PC-9 (cell line): ENCODE data around the gene RHOD. TPM values are rescaled to one million over a fixed set of nuclear protein-coding genes. Genes with fewer than 3 reads are reported as not detected.
A peak's percentile ranks its signal among the peaks of the same experiment; 100 is the strongest.

ENCODE experiments used
- BruUV-seq: library from RNA; stranded (reverse); fragments of 400-500 nt; replicated peaks from 2 replicates; lab custom pipeline; 2021; lab: Mats Ljungman, UMichigan
- CTCF ChIA-PET: fragments of 300-600 bp; sonication (Branson Sonifier 250); formaldehyde crosslinking; loops from one replicate; lab custom pipeline; 2022; ENCODE audit warnings: antibody characterized with exemption; lab: Charles Lee
- POLR2A ChIA-PET: fragments of 300-600 bp; sonication (Branson Sonifier 250); formaldehyde crosslinking; loops from one replicate; lab custom pipeline; 2022; ENCODE audit warnings: antibody characterized with exemption; ENCODE audit not compliant: unreplicated experiment; lab: Charles Lee
- DNase-seq, 2 experiments: peaks; one replicate each; pipeline versions ENCODE4 v3.0.0 to v3.0.0-alpha.2; 2015 to 2022; ENCODE audit warnings: mixed read lengths in 1 of 2
- H2AFZ ChIP-seq: fragments of 200-600 bp; sonication (generic); 2 replicates; pipeline ENCODE4 v1.8.1; 2017; ENCODE audit warnings: antibody characterized with exemption
- H3F3A ChIP-seq: fragments of 200-600 bp; sonication (generic); 2 replicates; pipeline ENCODE4 v1.8.1; 2017; ENCODE audit warnings: antibody characterized with exemption, mild to moderate bottlenecking, low read depth; ENCODE audit not compliant: insufficient read depth
- H3K27ac ChIP-seq: fragments of 200-600 bp; sonication (generic); 2 replicates; pipeline ENCODE4 v1.6.1; 2016; ENCODE audit warnings: mixed run types
- H3K27me3 ChIP-seq: fragments of 200-600 bp; sonication (generic); 2 replicates; pipeline ENCODE4 v1.6.1; 2016; ENCODE audit warnings: low read depth, mixed run types; ENCODE audit not compliant: insufficient read depth
- H3K36me3 ChIP-seq: fragments of 200-600 bp; sonication (generic); 2 replicates; pipeline ENCODE4 v1.6.1; 2016; ENCODE audit warnings: low read depth, mixed run types
- H3K4me1 ChIP-seq: fragments of 200-600 bp; sonication (generic); replicated peaks from 2 replicates; pipeline ENCODE4 v1.6.1; 2016; ENCODE audit warnings: mixed run types; ENCODE audit not compliant: insufficient read depth
- H3K4me2 ChIP-seq: fragments of 200-600 bp; sonication (generic); 2 replicates; pipeline ENCODE4 v1.6.1; 2017; ENCODE audit warnings: mixed run types
- H3K4me3 ChIP-seq: fragments of 200-600 bp; sonication (generic); 2 replicates; pipeline ENCODE4 v1.6.1; 2016; ENCODE audit warnings: mixed run types
- H3K79me2 ChIP-seq: fragments of 200-600 bp; sonication (generic); 2 replicates; pipeline ENCODE4 v1.6.1; 2017; ENCODE audit warnings: low read depth, mixed run types
- H3K9me2 ChIP-seq: fragments of 200-600 bp; sonication (generic); 2 replicates; pipeline ENCODE4 v1.8.1; 2017; ENCODE audit warnings: mild to moderate bottlenecking; ENCODE audit not compliant: insufficient read depth
- H3K9me3 ChIP-seq: fragments of 200-600 bp; sonication (generic); 2 replicates; pipeline ENCODE4 v1.8.1; 2016; ENCODE audit warnings: low read depth; ENCODE audit not compliant: insufficient read depth
- H4K20me1 ChIP-seq: fragments of 200-600 bp; sonication (generic); 2 replicates; pipeline ENCODE4 v1.8.1; 2017; ENCODE audit not compliant: insufficient read depth
- CTCF ChIP-seq: fragments of 200-600 bp; sonication (generic); conservative IDR thresholded peaks from 2 replicates; pipeline ENCODE4 v1.6.1; 2017; ENCODE audit warnings: mixed run types, antibody characterized with exemption, mild to moderate bottlenecking, moderate library complexity
- EZH2 ChIP-seq: fragments of 200-600 bp; sonication (generic); IDR thresholded peaks from 2 replicates; pipeline ENCODE4 v1.8.0; 2017; ENCODE audit warnings: antibody characterized with exemption, low read depth
- intact Hi-C: fragments of 100-400 bp; cut with micrococcal nuclease; formaldehyde crosslinking; loops from one replicate; pipeline ENCODE4 v1.10.0; 2022; ENCODE audit not compliant: unreplicated experiment
- total RNA-seq: library from RNA; stranded (reverse); gene quantifications from 2 replicates; pipeline ENCODE4 v1.2.3, GENCODE V29; 2021

RHOD gene
- total RNA-seq, 1 experiment from 2014 or later: 127 TPM

- Histone ChIP-seq H3K9me3 (no peaks in the 10 kb centered on the region), H2AFZ (no peak overlapping the region), H3K4me1 (peaks cover 13% of the 10 kb centered on the region), H3K27me3 (no peaks in the 10 kb centered on the region), H3K9me2 (no peaks in the 10 kb centered on the region), H3K27ac (no peak overlapping the region), H3K36me3 (no peaks in the 10 kb centered on the region), H3F3A (peaks cover 23% of the 10 kb centered on the region; the same call in 1 of the 2 replicates), H3K79me2 (no peaks in the 10 kb centered on the region), H3K4me3 (no peak overlapping the region), H3K4me2 (no peak overlapping the region), H4K20me1 (no peaks in the 10 kb centered on the region)
- intact Hi-C loops: no loop called here
- TF ChIP-seq EZH2 (no peak), CTCF (no peak)
- DNase-seq: no peak
- POLR2A ChIA-PET: no interaction called here
- BruUV-seq: no TSS peak
- CTCF ChIA-PET: no interaction called here
These were observed 29.0 kb downstream of the RHOD start for GRCh38 chr11:67085617-67086016.

- H3F3A ChIP-seq: peaks cover 4% of the 10 kb centered on the region; the same call in 1 of the 2 replicates
- H3K9me3 ChIP-seq: no peaks in the 10 kb centered on the region
- H3K4me1 ChIP-seq: no peaks in the 10 kb centered on the region
- H3K4me2 ChIP-seq: no peak overlapping the region
- BruUV-seq: no TSS peak
- intact Hi-C loops: no loop called here
- no peaks in the 10 kb centered on the region for H3K79me2 ChIP-seq
- ChIA-PET CTCF (no interaction called here), POLR2A (no interaction called here)
- no peaks in the 10 kb centered on the region for H3K27me3 ChIP-seq
- no peaks in the 10 kb centered on the region for H4K20me1 ChIP-seq
- DNase-seq: no peak
- TF ChIP-seq CTCF: no peak
- no peak for TF ChIP-seq EZH2
- no peaks in the 10 kb centered on the region for H3K36me3 ChIP-seq
- H3K4me3 ChIP-seq: no peak overlapping the region
- H3K9me2 ChIP-seq: no peaks in the 10 kb centered on the region
- no peak overlapping the region for H2AFZ ChIP-seq
- H3K27ac ChIP-seq: no peak overlapping the region
These were observed 34.1 kb downstream of the RHOD start for GRCh38 chr11:67090717-67091116.

DNA sequence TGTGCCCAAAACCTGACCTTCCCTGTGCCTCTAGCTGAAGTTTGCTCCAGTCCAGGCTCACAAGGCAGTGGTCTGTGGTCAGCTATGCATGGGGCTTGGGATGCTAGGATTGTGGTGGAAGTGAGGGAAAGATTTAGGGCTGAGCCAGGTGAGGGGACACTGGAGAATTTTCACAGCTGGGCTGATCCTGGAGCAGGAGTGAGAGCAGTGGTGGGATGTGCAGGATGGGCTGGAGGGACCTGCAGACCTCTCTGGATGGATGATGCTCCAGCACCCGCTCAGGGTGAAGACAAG is 38.5 kb downstream of the RHOD start:
- CTCF ChIA-PET: interaction anchor here (0.7 kb wide), 2 partner anchors 32 to 673 kb away, joined by 3 to 7 read pairs; no protein-coding TSS in a partner anchor
- TF ChIP-seq EZH2 (no peak), CTCF (peak; percentile 38; the same call in 1 of the 2 replicates)
- DNase-seq: no peak
- H3K9me3 ChIP-seq: no peaks in the 10 kb centered on the region
- no TSS peak for BruUV-seq
- POLR2A ChIA-PET: interaction anchor here (0.6 kb wide), 1 partner anchor 153 kb away, joined by 4 read pairs; no protein-coding TSS in a partner anchor
- no peaks in the 10 kb centered on the region for H3K36me3 ChIP-seq
- no peaks in the 10 kb centered on the region for H3K79me2 ChIP-seq
- intact Hi-C loops: no loop called here
- peaks cover 4% of the 10 kb centered on the region; the same call in 1 of the 2 replicates for H3F3A ChIP-seq
- H3K9me2 ChIP-seq: no peaks in the 10 kb centered on the region
- H4K20me1 ChIP-seq: no peaks in the 10 kb centered on the region
- H3K4me3 ChIP-seq: no peak overlapping the region
- no peak overlapping the region for H3K27ac ChIP-seq
- no peaks in the 10 kb centered on the region for H3K27me3 ChIP-seq
- H3K4me2 ChIP-seq: no peak overlapping the region
- no peak overlapping the region for H2AFZ ChIP-seq
- no peaks in the 10 kb centered on the region for H3K4me1 ChIP-seq
